ENCODE results near the gene C22orf23. TPM values are rescaled to one million over a fixed set of nuclear protein-coding genes. Genes with fewer than 3 reads are reported as not detected.
A peak's percentile ranks its signal among the peaks of the same experiment; 100 is the strongest.

Gene C22orf23
- total and polyA plus RNA-seq, 9 of the 15 experiments (the other 6 are each of a cell fraction or from before 2014, with no cell fraction given): 0.25 to 1.0 (median 0.53) TPM

DNA sequence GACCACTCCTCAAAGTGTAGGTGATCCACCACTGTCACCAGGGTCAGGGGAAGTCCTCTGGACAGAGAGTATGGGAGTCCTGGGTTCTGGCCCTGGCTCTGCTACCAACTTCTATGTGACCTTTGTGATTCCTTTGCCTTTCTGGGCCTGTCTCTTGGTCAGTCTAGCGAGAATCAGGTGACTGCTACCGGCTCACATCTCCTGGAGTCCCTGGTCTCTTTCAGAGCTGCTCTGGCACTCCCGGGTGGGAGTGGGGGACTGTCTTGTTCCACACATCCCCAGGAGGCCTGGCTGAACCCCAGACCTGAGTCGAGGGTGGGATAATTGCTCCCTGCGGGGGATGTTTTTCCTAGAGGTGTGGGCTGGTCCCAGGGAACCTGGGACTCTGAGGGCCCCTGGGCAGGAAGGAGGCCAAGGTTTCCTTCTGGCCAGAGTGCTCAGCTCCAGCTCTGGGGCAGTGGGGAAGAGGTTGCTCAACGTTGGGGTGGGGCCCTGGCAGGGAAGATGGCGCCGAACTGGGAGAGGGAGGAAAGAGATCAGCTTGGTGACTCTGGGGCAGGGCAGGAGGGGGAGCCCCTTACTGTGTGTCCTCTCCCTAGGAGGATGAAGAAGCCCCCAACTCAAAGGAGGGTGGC lies 28.9 kb upstream of the C22orf23 start:
- H3K4me1 ChIP-seq (replicated peaks in 1 of 2; ENCODE audit: control insufficient read depth in 2 of 2, insufficient read depth in 2 of 2, low read length in 2 of 2): peaks cover 0 to 7% of the 10 kb centered on the region in 2 experiments; a peak in 2 of 5 replicates
- FAIRE-seq: no peak
- intact Hi-C loops (cut with micrococcal nuclease) (no loop called here), in situ Hi-C loops (cut with MboI) (no loop called here)
- H3K79me2 ChIP-seq (ENCODE audit: control insufficient read depth, insufficient read depth, low read length): no peaks in the 10 kb centered on the region
- H4K20me1 ChIP-seq (replicated peaks; ENCODE audit: control insufficient read depth, insufficient read depth, low read length): no peaks in the 10 kb centered on the region
- BruUV-seq (replicated peaks): no TSS peak
- no peaks in the 10 kb centered on the region for H3K27me3 ChIP-seq (ENCODE audit: control insufficient read depth in 2 of 2, insufficient read depth in 2 of 2, low read length in 2 of 2)
- no peak overlapping the region for H3K4me2 ChIP-seq (ENCODE audit: insufficient read depth, low read length)
- H3K4me3 ChIP-seq: no peak overlapping the region
- no peaks in the 10 kb centered on the region for H3K9me1 ChIP-seq (ENCODE audit: control insufficient read depth, insufficient read depth, low read length)
- no peaks in the 10 kb centered on the region for H3K9me3 ChIP-seq (replicated peaks; ENCODE audit: control insufficient read depth, insufficient read depth, low read depth, low read length)
- H3K27ac ChIP-seq (ENCODE audit: extremely low read depth, low read depth, low read length): no peak overlapping the region
- H3K9ac ChIP-seq (ENCODE audit: insufficient read depth in 1 of 2, low read depth in 2 of 2, low read length in 2 of 2): no peak overlapping the region
- ATAC-seq: peak; percentile 29; the same call in 1 of the 3 replicates
- no peak for DNase-seq (ENCODE audit: extremely low read depth in 1 of 4, low spot score in 3 of 4)
- TF ChIP-seq, protein P1, sequence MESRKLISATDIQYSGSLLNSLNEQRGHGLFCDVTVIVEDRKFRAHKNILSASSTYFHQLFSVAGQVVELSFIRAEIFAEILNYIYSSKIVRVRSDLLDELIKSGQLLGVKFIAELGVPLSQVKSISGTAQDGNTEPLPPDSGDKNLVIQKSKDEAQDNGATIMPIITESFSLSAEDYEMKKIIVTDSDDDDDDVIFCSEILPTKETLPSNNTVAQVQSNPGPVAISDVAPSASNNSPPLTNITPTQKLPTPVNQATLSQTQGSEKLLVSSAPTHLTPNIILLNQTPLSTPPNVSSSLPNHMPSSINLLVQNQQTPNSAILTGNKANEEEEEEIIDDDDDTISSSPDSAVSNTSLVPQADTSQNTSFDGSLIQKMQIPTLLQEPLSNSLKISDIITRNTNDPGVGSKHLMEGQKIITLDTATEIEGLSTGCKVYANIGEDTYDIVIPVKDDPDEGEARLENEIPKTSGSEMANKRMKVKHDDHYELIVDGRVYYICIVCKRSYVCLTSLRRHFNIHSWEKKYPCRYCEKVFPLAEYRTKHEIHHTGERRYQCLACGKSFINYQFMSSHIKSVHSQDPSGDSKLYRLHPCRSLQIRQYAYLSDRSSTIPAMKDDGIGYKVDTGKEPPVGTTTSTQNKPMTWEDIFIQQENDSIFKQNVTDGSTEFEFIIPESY (CRISPR knock-in tag; IDR thresholded peaks at IDR 0.05): no peak
- TF ChIP-seq CEBPB (tag; IDR thresholded peaks at IDR 0.05): peak; percentile 22; the same call in 1 of the 2 replicates
- ChIA-PET POLR2A (interaction anchor here (0.6 kb wide), 1 partner anchor 34 kb away, joined by 3 read pairs; no protein-coding TSS in a partner anchor), CTCF (ENCODE audit: low intra/inter-chr PET ratio) (no interaction called here)
- no peaks in the 10 kb centered on the region for H3K36me3 ChIP-seq (ENCODE audit: control insufficient read depth, insufficient read depth, low read length)
- H2AFZ ChIP-seq (ENCODE audit: low read depth, low read length): no peak overlapping the region
- 24% methylated on average over 5 of the region's 8 CpGs for WGBS (ENCODE audit: insufficient coverage, low coverage, missing lambda C conversion rate)

Data from K562 (cell line).